Measurements from ENCODE around the gene MARVELD3. TPM values are rescaled to one million over a fixed set of nuclear protein-coding genes. Genes with fewer than 3 reads are reported as not detected.
"Not testable (repeated sequence)": the region's sequence is repeated elsewhere in the genome, so short reads cannot be mapped to it uniquely, and the experiment has no call there.

Gene MARVELD3
- total RNA-seq, 4 donors from 2014 or later, result 6.5 to 11.8 (median 9.8) TPM

DNA sequence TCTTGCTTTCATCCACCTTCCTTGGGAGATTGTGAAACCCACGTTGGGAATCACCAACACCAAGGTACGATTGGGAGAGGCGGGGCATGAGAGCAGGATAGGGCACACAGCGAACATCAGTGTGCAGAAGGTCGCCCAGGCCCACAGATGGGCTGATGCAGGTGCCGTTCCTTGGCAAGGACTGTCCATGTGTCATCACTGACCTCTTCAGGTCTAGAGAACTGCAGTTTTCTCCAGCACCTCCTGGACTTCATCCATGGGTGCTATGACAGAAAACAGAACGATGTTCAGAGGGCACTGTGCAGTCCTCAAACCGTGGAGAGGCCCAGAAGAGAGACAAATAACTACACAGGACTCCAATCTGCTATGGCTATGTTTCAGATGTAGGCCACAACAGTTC is 25.2 kb upstream of the MARVELD3 start:
- no peak for TF ChIP-seq POLR2A (IDR thresholded peaks at IDR 0.05)
- TF ChIP-seq, protein P1, sequence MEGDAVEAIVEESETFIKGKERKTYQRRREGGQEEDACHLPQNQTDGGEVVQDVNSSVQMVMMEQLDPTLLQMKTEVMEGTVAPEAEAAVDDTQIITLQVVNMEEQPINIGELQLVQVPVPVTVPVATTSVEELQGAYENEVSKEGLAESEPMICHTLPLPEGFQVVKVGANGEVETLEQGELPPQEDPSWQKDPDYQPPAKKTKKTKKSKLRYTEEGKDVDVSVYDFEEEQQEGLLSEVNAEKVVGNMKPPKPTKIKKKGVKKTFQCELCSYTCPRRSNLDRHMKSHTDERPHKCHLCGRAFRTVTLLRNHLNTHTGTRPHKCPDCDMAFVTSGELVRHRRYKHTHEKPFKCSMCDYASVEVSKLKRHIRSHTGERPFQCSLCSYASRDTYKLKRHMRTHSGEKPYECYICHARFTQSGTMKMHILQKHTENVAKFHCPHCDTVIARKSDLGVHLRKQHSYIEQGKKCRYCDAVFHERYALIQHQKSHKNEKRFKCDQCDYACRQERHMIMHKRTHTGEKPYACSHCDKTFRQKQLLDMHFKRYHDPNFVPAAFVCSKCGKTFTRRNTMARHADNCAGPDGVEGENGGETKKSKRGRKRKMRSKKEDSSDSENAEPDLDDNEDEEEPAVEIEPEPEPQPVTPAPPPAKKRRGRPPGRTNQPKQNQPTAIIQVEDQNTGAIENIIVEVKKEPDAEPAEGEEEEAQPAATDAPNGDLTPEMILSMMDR (IDR thresholded peaks at IDR 0.05), result no peak
- Histone ChIP-seq H3K27me3 (peaks cover 0 to 4% (median 0%) of the 10 kb centered on the region in 4 donors), H3K36me3 (no peaks in the 10 kb centered on the region), H3K4me1 (no peaks in the 10 kb centered on the region), H3K9me3 (no peaks in the 10 kb centered on the region), H3K4me3 (no peak overlapping the region), H3K27ac (no peak overlapping the region)
- intact Hi-C loops (cut with DNase I), result no loop called here
- WGBS, 2 donors, result 70 to 73% methylated on average over 2 to 5 of the region's 8 CpGs
- no peak for DNase-seq

DNA sequence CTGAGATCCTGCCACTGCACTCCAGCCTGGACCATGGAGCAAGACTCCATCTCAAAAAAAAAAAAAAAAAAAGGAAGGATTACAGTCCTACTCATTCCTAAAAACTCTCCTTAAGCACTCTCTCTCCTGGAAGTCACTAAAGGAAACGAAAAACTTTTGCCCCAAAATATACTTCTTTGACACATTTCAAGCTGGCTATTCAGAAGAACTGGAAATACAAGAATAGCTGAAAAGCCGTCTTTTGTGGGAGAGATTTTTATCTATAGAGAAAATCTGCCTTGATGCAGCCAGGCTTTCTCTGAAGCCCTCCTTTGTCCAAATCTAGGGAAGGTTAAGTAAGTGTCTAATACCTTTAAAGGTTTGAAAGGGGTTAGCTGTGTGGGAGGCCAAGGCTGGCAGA is 16.9 kb upstream of the MARVELD3 start:
- Histone ChIP-seq H3K27ac (no peak overlapping the region), H3K9me3 (no peaks in the 10 kb centered on the region), H3K4me3 (no peak overlapping the region), H3K4me1 (peaks cover 0 to 5% (median 0%) of the 10 kb centered on the region in 3 donors), H3K27me3 (peaks cover 0 to 43% (median 0%) of the 10 kb centered on the region in 4 donors), H3K36me3 (no peaks in the 10 kb centered on the region)
- 26 to 38% methylated on average over 2 of the region's 2 CpGs for WGBS, 2 donors
- intact Hi-C loops (cut with DNase I), result no loop called here
- no peak for DNase-seq
- TF ChIP-seq, protein P1 (IDR thresholded peaks at IDR 0.05), result no peak
- no peak for TF ChIP-seq POLR2A (IDR thresholded peaks at IDR 0.05)

DNA sequence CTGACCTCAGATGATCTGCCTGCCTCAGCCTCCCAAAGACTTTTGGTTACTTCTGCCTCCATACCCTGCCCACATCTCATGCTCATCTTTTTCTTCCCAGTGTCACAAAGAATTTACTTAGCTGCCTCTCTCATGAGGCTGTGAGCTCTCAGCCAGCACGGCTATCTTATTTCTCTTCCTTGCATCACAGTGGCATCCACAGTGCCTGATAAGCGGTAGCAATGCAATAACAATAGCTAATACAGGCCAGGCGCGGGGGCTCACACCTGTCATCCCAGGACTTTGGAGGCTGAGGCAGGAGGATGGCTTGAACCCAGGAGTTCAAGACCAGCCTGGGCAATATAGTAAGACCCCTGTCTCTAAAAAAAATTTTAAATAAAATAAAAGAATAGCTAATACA is 15.5 kb upstream of the MARVELD3 start:
- Histone ChIP-seq H3K27me3 (peaks cover 0 to 57% (median 0%) of the 10 kb centered on the region in 4 donors), H3K27ac (no peak overlapping the region), H3K9me3 (no peaks in the 10 kb centered on the region), H3K36me3 (no peaks in the 10 kb centered on the region), H3K4me3 (no peak overlapping the region), H3K4me1 (peaks cover 0 to 5% (median 0%) of the 10 kb centered on the region in 3 donors)
- 72 to 82% methylated on average over 3 to 4 of the region's 4 CpGs for WGBS, 2 donors
- no peak for DNase-seq
- intact Hi-C loops (cut with DNase I), result loop anchor here (10.0 kb wide), 1 partner anchor 196 kb away; no protein-coding TSS in a partner anchor
- TF ChIP-seq, protein P1 (IDR thresholded peaks at IDR 0.05), result no peak
- no peak for TF ChIP-seq POLR2A (IDR thresholded peaks at IDR 0.05)

DNA sequence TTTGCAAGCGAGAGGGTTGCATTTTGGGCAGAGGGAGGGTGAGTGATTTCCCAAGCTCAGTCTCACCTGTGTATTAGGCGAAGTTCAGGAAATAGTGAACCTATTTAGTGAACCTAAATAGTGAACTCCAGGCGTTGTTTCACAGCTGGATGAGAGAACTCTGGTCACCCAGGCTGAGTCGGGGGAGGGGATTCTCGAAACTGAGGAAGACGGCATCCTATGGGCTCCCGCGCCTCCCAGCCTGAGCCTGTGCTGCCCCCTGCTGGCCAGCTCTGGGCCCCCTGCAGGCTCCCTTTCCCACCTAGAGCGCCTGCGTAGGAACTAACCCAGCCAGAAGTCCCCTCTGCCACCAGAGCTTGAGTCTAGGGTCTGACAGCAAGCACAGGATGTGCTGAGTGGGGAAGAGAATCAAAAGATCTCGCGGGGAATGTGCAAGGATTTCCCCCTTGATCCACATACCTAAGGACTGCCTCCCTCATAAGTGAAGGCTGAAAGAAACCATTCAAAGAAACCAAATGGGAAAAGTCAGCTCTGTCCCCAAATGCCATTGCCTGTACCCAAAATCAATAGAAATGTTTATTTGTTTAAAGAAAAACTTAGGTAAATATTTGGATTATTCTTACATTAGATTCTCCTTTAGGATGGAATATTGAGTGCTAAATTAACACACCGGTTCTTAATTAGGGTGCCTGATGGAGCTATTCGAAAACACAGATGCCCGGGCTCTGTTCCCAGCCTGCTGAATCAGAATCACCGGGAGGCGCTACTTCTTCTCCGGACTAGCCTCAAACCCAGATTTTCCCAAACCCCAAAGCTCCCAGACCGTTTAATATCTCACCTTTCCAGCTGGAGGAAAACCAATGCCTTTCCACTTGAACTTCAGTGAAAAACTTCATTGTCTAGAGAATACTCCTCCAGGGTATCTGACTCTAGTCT is 14.8 kb upstream of the MARVELD3 start:
- Histone ChIP-seq H3K27me3 (peaks cover 0 to 64% (median 0%) of the 10 kb centered on the region in 4 donors), H3K27ac (no peak overlapping the region), H3K4me1 (peaks cover 0 to 5% (median 0%) of the 10 kb centered on the region in 3 donors), H3K9me3 (no peaks in the 10 kb centered on the region), H3K36me3 (no peaks in the 10 kb centered on the region), H3K4me3 (no peak overlapping the region)
- WGBS, 2 donors, result 11 to 14% methylated on average over 17 to 19 of the region's 19 CpGs
- intact Hi-C loops (cut with DNase I), result loop anchor here (10.0 kb wide), 1 partner anchor 196 kb away; no protein-coding TSS in a partner anchor
- DNase-seq, result no peak
- no peak for TF ChIP-seq POLR2A (IDR thresholded peaks at IDR 0.05)
- TF ChIP-seq, protein P1 (IDR thresholded peaks at IDR 0.05), result peak; percentile 58 to 84 (median 73)

DNA sequence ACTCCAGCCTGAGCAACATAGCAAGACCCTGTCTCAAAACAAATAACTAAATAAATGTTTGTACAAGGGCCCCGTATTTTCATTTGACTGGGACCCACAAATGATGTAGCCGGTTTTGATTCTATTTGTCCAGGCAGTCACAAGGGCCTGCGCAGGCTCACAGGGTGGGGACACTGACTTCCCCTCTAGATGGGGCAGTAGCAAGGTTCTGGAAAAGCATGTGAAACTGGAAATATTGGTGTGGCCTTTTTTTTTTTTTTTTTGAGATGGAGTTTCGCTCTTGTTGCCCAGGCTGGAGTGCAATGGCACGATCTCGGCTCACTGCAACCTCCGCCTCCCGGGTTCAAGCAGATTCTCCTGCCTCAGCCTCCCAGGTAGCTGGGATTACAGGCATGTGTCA is 11.0 kb upstream of the MARVELD3 start:
- H3K27me3 ChIP-seq, result peaks cover 0 to 68% (median 0%) of the 10 kb centered on the region in 4 donors
- H3K4me3 ChIP-seq, H3K27ac ChIP-seq, H3K4me1 ChIP-seq, H3K36me3 ChIP-seq, DNase-seq, H3K9me3 ChIP-seq: not testable (repeated sequence)
- 93 to 94% methylated on average over 5 to 8 of the region's 8 CpGs for WGBS, 2 donors
- intact Hi-C loops (cut with DNase I), result loop anchor here (10.0 kb wide), 1 partner anchor 200 kb away; no protein-coding TSS in a partner anchor

Data from esophagus squamous epithelium (tissue), 5 donors.